GM19395 (cell line): ENCODE results near the gene BOLA3.
"Not testable (repeated sequence)": the region's sequence is repeated elsewhere in the genome, so short reads cannot be mapped to it uniquely, and the experiment has no call there.

Source experiments
- ATAC-seq: cut with Tn5 transposase; IDR thresholded peaks from one replicate; pipeline ENCODE4 v1.9.1; 2021; ENCODE audit warnings: mild to moderate bottlenecking, moderate library complexity; ENCODE audit not compliant: unreplicated experiment

BOLA3 gene

DNA sequence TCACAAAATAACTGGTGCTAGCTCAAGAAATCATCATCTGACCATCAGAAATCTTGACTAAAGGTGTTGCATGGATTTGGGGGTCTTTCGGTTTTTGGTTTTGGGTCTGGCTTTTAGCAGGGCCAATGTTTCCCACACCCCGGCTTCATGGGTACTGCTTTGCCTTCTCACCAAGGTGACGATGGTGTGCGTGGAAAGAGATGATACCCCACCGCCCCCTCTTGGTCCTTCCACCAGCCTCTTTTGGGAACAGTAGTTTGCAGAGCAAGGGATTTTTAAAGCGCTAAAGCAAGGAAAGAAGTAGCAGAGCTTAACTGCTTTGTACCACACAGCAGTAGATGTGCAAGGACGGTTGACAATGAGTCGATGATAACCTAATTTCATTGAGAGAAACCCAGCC, 42.3 kb downstream of the BOLA3 start:
- ATAC-seq = no peak

DNA sequence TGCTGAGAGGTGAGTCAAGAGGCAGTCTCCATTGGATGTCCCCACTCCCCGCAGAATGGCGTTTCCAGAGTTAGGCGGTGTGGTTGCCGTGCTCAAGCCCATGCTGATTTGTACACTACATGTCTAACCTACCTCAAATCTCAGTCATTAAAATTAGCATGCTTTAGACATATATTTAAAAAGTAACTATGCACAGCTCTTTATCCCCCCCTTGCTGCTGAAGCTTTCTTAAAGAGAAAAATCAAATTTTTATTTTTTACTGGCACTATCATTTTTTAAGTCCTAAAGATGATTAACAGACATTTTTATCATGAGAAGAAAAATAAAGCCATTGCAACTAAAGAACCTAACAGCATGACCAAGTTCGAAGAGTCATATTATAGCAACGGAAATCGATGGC, 42.9 kb downstream of the BOLA3 start:
- ATAC-seq = no peak

DNA sequence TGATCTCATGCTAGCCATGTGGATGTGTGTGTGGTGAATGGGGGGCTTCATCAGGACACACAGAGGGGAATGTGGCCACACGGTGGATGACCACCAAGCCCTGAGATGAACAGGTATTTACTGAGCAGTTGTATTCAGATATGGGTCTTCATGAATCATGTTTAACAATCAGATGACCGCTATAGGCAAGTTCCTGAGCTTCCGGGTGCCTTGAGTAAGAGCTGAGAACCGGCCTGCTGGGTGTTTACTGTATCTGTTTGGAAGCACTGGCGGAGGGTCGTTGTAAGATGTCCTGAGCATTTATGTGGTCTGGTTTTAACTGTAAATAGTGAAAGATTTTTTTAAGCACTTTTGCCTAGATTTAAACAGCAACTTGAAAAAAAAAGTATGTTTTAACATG, 43.9 kb downstream of the BOLA3 start:
- ATAC-seq = no peak

DNA sequence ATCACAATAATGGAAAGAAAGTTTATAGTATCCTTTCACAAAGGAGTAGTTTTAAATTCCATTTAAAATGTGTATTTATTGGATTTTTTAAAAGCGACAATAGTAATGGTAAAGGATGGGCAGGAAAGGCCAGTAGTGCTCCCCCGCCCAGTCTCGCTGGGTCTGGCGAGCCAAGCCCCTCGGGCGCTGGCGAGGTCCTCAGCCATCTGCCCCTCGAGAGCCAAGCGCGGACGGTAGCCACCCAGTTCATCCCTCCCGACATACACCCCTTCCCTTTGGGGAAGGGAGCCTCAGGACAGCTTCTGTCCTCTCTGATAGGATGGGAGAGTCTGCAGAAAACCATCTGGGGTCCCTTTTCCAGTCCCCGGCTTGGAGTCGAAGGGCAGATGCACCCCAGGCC, 45.2 kb downstream of the BOLA3 start:
- ATAC-seq = no peak

DNA sequence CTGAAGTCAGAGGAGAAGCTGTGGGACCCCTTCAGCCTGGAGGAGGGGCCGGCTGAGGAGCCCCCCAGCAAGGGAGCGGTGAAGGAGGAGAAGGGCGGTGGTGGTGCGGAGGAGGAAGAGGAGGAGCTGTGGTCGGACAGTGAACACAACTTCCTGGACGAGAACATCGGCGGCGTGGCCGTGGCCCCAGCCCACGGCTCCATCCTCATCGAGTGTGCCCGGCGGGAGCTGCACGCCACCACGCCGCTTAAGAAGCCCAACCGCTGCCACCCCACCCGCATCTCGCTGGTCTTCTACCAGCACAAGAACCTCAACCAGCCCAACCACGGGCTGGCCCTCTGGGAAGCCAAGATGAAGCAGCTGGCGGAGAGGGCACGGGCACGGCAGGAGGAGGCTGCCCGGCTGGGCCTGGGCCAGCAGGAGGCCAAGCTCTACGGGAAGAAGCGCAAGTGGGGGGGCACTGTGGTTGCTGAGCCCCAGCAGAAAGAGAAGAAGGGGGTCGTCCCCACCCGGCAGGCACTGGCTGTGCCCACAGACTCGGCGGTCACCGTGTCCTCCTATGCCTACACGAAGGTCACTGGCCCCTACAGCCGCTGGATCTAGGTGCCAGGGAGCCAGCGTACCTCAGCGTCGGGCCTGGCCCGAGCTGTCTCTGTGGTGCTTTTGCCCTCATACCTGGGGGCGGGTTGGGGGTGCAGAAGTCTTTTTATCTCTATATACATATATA, 46.0 kb downstream of the BOLA3 start:
- no peak for ATAC-seq

DNA sequence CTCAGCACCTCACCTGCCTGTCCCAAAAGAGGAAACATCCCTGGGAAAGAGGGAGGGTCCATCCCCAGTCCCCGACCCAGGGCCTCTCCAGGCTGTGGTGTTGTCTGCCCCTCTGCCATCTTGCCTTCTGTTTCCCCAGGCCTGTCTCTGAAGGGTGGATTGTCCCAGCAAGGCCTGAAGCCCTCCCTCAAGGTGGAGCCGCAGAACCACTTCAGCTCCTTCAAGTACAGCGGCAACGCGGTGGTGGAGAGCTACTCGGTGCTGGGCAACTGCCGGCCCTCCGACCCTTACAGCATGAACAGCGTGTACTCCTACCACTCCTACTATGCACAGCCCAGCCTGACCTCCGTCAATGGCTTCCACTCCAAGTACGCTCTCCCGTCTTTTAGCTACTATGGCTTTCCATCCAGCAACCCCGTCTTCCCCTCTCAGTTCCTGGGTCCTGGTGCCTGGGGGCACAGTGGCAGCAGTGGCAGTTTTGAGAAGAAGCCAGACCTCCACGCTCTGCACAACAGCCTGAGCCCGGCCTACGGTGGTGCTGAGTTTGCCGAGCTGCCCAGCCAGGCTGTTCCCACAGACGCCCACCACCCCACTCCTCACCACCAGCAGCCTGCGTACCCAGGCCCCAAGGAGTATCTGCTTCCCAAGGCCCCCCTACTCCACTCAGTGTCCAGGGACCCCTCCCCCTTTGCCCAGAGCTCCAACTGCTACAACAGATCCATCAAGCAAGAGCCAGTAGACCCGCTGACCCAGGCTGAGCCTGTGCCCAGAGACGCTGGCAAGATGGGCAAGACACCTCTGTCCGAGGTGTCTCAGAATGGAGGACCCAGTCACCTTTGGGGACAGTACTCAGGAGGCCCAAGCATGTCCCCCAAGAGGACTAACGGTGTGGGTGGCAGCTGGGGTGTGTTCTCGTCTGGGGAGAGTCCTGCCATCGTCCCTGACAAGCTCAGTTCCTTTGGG, 47.2 kb downstream of the BOLA3 start:
- no peak for ATAC-seq

DNA sequence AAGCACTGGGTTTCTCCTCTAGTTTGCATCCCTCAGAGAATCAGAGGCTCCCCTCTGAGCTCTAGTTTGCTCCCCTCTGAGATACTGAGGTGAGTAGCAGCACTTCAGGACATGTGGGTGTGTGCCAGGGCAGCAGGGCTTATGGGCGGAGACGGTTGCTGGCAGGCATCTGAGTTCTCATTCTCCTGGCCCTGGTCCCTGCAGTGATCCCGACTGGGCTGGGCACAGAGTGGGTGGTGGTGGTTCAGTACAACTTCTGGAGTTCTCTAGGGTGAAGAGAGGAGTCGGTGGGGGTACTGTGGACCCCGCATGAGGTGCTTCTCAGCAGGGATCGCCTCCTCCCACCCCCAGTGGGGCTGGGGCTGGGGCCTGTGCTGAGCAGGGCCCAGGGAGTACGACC, 47.9 kb downstream of the BOLA3 start:
- no peak for ATAC-seq

DNA sequence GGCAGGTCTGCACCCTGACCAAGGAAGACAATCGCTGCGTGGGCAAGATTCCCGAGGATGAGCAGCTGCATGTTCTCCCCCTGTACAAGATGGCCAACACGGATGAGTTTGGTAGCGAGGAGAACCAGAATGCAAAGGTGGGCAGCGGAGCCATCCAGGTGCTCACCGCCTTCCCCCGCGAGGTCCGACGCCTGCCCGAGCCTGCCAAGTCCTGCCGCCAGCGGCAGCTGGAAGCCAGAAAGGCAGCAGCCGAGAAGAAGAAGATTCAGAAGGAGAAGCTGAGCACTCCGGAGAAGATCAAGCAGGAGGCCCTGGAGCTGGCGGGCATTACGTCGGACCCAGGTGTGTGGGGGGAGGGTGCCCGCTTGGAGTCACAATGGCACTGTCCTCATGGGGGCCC, 48.4 kb downstream of the BOLA3 start:
- ATAC-seq = no peak

DNA sequence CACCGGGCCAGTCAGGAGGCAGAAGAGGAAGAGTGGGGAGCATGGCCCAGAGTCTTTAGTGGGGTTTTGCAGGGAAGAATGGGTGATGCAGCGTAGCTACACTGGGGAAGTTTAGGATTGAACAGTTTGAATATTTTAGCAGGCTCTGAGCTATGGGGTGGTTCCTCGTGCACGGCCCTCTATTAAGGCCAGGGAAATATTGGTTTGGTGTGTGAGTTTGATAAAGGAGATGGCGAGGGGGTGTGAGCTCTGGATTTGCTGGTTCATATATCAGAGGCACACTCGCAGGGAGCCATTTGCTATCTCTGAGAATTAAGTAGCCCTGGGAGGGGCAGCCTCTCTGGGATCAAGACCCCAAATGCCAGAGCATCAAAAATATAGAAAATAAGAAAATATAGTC, 50.1 kb downstream of the BOLA3 start:
- ATAC-seq = no peak

DNA sequence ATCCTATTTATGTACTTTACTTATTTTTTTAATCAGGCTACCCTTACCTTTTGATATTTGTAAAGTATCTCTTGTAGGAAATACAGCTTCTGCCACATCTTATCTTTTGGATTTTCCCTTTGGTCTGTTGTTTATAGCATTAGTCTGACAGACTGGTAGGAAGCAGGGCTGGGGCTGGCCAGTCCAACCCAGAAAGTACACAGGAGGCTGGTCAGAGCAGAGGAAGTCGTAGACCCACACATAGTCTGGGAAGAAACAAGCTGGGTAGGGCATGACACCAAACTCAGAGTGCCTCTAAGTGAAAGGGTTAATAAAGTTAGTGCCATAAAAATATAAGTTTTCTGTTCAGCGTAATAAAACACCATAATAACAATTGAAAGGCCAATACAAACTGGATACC, 51.7 kb downstream of the BOLA3 start:
- ATAC-seq = no peak

DNA sequence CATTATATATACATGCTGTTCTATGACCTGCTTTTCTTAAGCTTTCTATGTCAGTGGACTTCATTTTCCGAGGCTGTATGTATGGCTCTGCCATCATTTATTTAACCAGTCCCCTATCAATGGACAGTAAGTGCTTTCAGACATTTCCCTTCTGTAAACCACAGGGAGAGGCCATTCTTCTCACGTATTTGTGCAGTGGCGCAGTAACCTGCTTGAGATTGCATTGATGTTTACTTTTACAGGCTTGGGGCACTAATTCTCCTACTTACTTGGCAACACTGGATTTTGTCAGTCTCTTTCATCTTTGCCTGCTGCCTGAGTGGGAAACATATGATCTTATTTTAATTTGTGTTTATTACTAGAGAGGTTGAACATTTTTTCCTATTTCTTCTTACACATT, 52.1 kb downstream of the BOLA3 start:
- no peak for ATAC-seq

DNA sequence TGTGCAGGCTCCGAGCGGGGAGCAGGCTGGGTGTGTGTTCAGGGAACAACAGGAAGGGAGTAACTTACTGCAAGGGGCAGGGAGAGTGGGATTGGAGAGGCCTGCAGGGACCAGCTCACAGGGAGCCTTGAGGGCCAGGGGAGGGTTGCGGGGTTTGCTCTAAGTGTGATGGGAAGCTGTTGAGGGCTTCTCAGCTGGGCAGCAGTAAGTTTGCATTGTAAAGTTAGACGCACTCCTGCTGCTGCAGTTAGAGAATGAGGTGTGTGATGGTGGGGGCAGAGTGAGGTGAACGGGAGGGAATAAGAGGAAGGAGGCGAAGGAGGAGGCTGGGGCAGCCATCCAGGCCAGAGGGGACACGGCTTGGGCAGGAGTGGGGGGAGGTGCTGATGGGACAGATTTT, 53.4 kb downstream of the BOLA3 start:
- ATAC-seq = no peak

DNA sequence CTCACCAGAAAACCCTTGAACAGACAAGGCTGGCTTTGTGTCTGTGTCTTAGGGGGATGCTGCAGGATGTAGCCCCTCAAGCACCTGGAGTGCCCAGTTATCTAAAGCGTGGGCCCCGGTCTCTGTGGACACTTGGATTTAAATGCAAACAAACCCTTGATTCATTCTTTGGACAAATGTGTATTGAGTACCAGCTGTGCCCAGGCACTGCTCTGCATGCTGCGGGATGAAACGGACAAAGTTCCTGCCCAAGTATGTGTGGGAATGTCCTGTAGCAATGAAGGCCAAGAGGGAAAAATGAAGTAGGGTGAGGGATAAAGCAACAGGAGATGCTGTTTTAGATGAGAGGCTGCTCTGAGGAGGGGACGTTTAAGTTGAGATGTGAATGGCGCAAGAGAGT, 53.9 kb downstream of the BOLA3 start:
- ATAC-seq = no peak

DNA sequence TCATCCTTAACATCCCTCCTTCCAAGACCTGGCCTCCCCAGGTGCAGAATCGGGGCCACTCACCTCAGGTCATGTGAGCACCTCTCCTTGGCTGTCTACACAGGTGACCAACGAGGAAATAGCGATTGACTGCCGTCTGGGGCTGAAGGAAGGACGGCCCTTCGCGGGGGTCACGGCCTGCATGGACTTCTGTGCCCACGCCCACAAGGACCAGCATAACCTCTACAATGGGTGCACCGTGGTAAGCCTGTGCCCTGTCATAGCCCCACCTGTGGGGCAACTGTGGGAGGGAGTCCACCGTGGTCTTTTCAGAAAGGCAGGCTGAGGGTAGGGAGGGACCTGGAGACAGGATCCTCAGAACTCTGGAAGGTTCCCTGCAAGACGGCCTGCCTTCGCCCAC, 54.3 kb downstream of the BOLA3 start:
- ATAC-seq = no peak

DNA sequence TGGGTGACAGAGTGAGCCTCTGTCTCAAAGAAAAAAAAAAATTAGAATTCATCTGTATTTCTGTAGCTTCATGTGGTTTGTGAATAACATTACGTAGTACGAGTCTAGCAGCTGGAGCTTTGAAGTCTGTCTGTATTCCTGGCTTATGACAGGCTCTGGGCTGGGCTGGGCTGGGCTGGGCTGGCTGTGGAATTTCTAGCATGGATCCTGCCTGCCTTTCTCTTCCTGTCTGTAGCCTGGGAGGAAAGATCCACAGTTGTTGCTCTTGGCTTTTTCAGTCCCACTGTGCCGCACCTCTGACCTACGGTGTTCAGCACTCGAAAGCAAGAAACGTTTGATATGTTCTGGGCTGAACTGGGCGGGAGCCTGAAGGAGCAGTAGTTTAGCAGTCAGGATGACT, 55.4 kb downstream of the BOLA3 start:
- ATAC-seq = no peak

DNA sequence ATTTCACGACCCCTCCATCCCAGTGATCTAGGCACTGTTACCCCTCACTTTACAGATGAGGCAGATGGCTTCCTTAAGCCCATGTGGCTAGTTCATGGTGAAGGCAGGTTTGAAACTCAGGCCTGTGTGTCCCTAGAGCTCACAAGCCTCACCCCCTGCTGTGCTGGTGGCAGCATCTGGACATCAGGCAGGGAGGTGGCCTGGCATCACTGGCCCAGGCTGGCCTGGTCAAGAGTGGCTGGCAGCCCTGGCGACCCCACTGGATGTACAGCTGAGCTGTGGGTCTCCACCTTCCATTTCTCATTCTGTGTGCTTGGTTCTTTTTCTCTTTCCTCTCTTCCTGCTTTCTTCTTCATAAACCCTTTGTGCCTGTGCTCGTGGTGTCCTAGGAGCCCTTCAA, 56.3 kb downstream of the BOLA3 start:
- no peak for ATAC-seq

DNA sequence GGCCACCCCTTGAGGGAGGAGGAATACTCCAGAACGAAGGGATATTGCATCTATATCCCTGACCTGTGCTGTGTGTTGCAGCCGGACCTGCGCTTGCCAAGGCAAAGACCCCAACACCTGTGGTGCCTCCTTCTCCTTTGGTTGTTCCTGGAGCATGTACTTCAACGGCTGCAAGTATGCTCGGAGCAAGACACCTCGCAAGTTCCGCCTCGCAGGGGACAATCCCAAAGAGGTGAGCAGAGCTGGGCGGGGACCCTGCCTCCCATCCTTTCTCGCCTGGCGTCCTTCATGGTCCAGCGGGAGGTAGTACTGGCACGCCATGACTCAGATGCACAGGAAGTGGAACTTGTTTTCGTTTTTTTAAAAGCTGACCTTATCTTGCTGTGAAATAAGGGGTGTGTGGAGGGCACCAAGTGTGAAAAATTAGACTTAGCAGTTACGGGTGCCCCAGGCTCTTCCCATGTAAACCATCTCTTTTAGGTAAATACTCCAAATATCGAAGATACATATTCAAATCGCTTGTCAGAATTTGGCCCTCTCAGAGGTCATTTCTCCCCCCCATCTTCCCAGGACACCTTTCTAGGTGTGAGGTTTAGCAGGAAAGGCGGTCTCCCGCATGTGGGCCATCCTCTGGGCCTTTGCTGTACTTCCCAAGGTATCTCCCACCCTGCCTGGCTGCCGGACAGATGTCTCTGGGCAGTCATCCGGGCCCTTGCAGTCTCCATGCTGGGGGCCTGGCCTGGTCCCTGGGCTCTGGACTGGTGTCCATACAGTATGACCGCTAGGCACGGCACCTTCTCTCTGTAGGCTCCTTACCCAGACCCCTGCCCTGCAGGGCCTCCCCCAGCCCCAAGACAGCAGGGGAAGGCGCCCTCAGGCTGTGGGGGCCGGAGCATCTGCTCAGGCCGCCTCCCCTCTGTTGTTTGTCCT, 57.6 kb downstream of the BOLA3 start:
- ATAC-seq = no peak

DNA sequence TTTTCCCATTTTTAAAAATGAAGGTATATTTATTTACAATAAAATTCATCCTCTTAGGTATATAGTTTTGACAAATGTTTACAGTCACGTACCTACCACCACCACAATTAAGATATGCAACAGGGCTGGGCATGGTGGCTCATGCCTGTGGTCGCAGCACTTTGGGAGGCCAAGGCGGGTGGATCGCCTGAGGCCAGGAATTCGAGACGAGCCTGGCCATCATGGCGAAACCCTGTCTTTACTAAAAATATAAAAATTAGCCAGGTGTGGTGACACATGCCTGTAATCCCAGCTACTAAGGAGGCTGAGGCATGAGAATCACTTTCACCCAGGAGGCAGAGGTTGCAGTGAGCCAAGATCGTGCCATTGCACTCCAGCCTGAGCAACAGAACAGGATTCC, 59.0 kb downstream of the BOLA3 start:
- not testable (repeated sequence) for ATAC-seq

DNA sequence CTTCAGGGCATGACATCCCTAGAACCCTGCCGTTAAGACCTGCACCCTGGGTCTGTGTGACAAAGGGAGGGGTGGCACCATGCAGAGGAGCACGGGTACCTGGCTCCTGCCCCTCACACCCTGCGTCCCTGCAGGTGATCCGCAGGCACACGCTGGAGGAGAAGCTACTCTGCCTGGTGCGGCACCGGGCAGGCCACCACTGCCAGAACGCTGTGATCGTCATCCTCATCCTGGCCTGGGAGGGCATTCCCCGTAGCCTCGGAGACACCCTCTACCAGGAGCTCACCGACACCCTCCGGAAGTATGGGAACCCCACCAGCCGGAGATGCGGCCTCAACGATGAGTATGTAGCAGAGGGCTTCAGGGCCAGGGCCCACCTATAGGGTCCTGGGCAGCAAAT, 60.0 kb downstream of the BOLA3 start:
- ATAC-seq = no peak

DNA sequence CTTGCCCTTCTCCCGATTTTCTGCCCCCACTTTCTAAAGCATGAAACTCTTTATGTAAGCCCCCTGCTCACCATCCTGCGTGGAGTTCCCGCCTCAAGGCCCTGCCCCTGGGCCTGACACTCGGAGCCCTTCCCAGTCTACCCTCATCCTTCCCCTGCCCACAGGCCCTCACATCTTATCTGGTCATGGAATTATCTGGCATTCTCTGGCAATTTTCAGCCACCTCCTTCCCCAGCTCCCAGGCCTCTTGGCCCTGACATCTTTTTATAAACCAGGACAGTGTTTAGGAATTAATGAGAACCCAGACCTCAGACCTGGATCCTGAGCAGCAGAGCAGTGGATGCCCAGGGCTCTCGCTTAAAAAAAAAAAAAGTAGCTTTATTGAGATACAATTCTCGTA, 61.7 kb downstream of the BOLA3 start:
- ATAC-seq = no peak
